ENCODE data around the gene NGFR. TPM values are rescaled to one million over a fixed set of nuclear protein-coding genes. Genes with fewer than 3 reads are reported as not detected.

The NGFR gene
- total RNA-seq, 1 experiment from 2014 or later: 60.6 TPM

DNA sequence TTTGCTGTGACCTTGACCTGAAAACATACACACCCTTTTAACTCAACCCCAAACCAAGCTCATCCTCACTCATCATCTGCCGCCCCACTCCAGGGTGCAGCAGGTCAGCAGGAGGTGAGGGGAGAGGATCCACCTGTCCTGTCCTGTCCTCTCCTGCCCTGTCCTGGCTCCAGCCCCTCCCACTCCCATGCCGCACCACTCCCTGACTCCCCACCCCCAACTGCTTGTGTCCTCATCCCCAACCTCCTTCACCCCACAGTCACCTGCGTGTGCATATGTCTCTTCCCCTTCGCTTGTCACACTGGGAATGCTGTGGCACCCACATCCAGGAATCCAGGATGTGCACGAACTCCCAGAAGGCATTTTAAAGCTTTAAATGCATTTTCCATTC, 15.6 kb downstream of the NGFR start:
- H3K4me1 ChIP-seq (ENCODE audit: insufficient read depth, low read length, poor library complexity, severe bottlenecking): peaks cover 4% of the 10 kb centered on the region
- TF ChIP-seq, protein P1, sequence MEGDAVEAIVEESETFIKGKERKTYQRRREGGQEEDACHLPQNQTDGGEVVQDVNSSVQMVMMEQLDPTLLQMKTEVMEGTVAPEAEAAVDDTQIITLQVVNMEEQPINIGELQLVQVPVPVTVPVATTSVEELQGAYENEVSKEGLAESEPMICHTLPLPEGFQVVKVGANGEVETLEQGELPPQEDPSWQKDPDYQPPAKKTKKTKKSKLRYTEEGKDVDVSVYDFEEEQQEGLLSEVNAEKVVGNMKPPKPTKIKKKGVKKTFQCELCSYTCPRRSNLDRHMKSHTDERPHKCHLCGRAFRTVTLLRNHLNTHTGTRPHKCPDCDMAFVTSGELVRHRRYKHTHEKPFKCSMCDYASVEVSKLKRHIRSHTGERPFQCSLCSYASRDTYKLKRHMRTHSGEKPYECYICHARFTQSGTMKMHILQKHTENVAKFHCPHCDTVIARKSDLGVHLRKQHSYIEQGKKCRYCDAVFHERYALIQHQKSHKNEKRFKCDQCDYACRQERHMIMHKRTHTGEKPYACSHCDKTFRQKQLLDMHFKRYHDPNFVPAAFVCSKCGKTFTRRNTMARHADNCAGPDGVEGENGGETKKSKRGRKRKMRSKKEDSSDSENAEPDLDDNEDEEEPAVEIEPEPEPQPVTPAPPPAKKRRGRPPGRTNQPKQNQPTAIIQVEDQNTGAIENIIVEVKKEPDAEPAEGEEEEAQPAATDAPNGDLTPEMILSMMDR (conservative IDR thresholded peaks at IDR 0.05; ENCODE audit: low read depth, low read length): no peak
- TF ChIP-seq EZH2 (IDR thresholded peaks at IDR 0.05; ENCODE audit: borderline replicate concordance, low read depth, low read length, poor library complexity, severe bottlenecking): no peak
- no peaks in the 10 kb centered on the region for H3K9me3 ChIP-seq (ENCODE audit: low read depth, low read length, poor library complexity, severe bottlenecking)
- intact Hi-C loops (cut with micrococcal nuclease; ENCODE audit: unreplicated experiment): no loop called here
- no peak overlapping the region for H3K4me3 ChIP-seq (ENCODE audit: low read depth, low read length, poor library complexity, severe bottlenecking)
- no TSS peak for BruUV-seq (replicated peaks)
- H3K27ac ChIP-seq (ENCODE audit: low read depth, low read length, poor library complexity, severe bottlenecking): no peak overlapping the region
- no peak for DNase-seq (ENCODE audit: low spot score)
- no peaks in the 10 kb centered on the region for H3K27me3 ChIP-seq (replicated peaks; ENCODE audit: insufficient read depth, low read depth, low read length, poor library complexity)
- ChIA-PET POLR2A (ENCODE audit: low non-redundant PET) (interaction anchor here (0.6 kb wide), 1 partner anchor 32 kb away, joined by 3 read pairs; no protein-coding TSS in a partner anchor), CTCF (no interaction called here)
- H3K36me3 ChIP-seq (ENCODE audit: insufficient read depth, low read length, poor library complexity, severe bottlenecking): peaks cover 3% of the 10 kb centered on the region

DNA sequence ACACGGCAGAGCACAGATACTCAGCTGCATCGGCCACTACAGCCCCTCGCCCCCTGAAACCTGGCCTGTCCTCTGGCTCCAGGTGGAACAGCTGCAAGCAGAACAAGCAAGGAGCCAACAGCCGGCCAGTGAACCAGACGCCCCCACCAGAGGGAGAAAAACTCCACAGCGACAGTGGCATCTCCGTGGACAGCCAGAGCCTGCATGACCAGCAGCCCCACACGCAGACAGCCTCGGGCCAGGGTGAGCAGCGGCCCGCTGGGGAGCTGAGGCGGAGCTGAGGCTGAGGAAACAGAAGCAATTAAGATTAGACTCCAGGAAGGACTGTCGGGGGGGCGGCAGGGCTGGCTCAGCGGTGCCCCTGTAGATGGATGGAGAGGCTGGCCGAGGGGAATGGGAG, 16.7 kb downstream of the NGFR start:
- H3K36me3 ChIP-seq (ENCODE audit: insufficient read depth, low read length, poor library complexity, severe bottlenecking): peaks cover 3% of the 10 kb centered on the region
- no peak overlapping the region for H3K27ac ChIP-seq (ENCODE audit: low read depth, low read length, poor library complexity, severe bottlenecking)
- no peak overlapping the region for H3K4me3 ChIP-seq (ENCODE audit: low read depth, low read length, poor library complexity, severe bottlenecking)
- H3K27me3 ChIP-seq (replicated peaks; ENCODE audit: insufficient read depth, low read depth, low read length, poor library complexity): no peaks in the 10 kb centered on the region
- ChIA-PET POLR2A (ENCODE audit: low non-redundant PET) (no interaction called here), CTCF (no interaction called here)
- no TSS peak for BruUV-seq (replicated peaks)
- DNase-seq (ENCODE audit: low spot score): no peak
- H3K4me1 ChIP-seq (ENCODE audit: insufficient read depth, low read length, poor library complexity, severe bottlenecking): peaks cover 4% of the 10 kb centered on the region
- no peaks in the 10 kb centered on the region for H3K9me3 ChIP-seq (ENCODE audit: low read depth, low read length, poor library complexity, severe bottlenecking)
- TF ChIP-seq, protein P1 (conservative IDR thresholded peaks at IDR 0.05; ENCODE audit: low read depth, low read length): no peak
- TF ChIP-seq EZH2 (IDR thresholded peaks at IDR 0.05; ENCODE audit: borderline replicate concordance, low read depth, low read length, poor library complexity, severe bottlenecking): no peak
- intact Hi-C loops (cut with micrococcal nuclease; ENCODE audit: unreplicated experiment): no loop called here

DNA sequence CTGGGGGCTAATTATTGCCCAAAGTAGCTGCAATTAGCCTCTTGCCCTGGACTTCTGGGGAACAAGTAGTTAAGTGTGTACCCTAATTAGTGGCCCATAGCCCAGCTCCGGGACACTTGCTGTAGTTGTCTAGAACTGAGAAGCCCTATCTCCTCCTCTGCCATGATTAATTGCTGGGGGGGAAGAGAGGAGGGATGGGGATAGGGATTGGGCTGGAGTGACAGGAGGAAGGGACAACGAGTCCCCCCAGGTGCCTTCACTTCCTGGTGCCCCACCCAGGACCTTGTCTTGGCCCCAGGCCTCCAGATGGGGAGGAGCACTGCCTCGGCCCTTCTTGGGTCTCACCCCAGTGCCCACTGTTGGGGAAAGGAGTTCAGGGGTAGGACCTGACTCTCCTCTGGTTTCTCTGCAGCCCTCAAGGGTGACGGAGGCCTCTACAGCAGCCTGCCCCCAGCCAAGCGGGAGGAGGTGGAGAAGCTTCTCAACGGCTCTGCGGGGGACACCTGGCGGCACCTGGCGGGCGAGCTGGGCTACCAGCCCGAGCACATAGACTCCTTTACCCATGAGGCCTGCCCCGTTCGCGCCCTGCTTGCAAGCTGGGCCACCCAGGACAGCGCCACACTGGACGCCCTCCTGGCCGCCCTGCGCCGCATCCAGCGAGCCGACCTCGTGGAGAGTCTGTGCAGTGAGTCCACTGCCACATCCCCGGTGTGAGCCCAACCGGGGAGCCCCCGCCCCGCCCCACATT, 17.4 kb downstream of the NGFR start:
- Histone ChIP-seq H3K4me1 (ENCODE audit: insufficient read depth, low read length, poor library complexity, severe bottlenecking) (peaks cover 4% of the 10 kb centered on the region), H3K9me3 (ENCODE audit: low read depth, low read length, poor library complexity, severe bottlenecking) (no peaks in the 10 kb centered on the region), H3K27ac (ENCODE audit: low read depth, low read length, poor library complexity, severe bottlenecking) (no peak overlapping the region), H3K36me3 (ENCODE audit: insufficient read depth, low read length, poor library complexity, severe bottlenecking) (peaks cover 3% of the 10 kb centered on the region), H3K27me3 (replicated peaks; ENCODE audit: insufficient read depth, low read depth, low read length, poor library complexity) (no peaks in the 10 kb centered on the region), H3K4me3 (ENCODE audit: low read depth, low read length, poor library complexity, severe bottlenecking) (no peak overlapping the region)
- DNase-seq (ENCODE audit: low spot score): no peak
- ChIA-PET CTCF (no interaction called here), POLR2A (ENCODE audit: low non-redundant PET) (no interaction called here)
- TF ChIP-seq, protein P1 (conservative IDR thresholded peaks at IDR 0.05; ENCODE audit: low read depth, low read length): no peak
- TF ChIP-seq EZH2 (IDR thresholded peaks at IDR 0.05; ENCODE audit: borderline replicate concordance, low read depth, low read length, poor library complexity, severe bottlenecking): no peak
- BruUV-seq (replicated peaks): no TSS peak
- intact Hi-C loops (cut with micrococcal nuclease; ENCODE audit: unreplicated experiment): no loop called here
